OCI-LY3 (cell line): ENCODE results near the gene KANSL1.

ENCODE experiments used
- H2AFZ ChIP-seq: fragments of 200-600, 300-600 bp; shearing (Covaris generic); 2 replicates; pipeline ENCODE4 v1.6.0; 2014; ENCODE audit warnings: antibody characterized with exemption, low read depth, low read length
- H3K27ac ChIP-seq: fragments of 200-600, 300-600 bp; sonication (generic); 2 replicates; pipeline ENCODE4 v1.5.1; 2014; ENCODE audit warnings: mild to moderate bottlenecking, low read length, moderate library complexity, mixed read lengths
- H3K27me3 ChIP-seq: fragments of 200-600, 300-600 bp; sonication (generic); 2 replicates; pipeline ENCODE4 v1.6.1; 2014; ENCODE audit warnings: low read depth, low read length, mixed read lengths
- H3K36me3 ChIP-seq: fragments of 200-600, 300-600 bp; sonication (generic); replicated peaks from 2 replicates; pipeline ENCODE3; 2014; ENCODE audit warnings: low read depth, low read length, mixed read lengths
- H3K4me1 ChIP-seq: fragments of 300-600, 200-600 bp; sonication (generic); 2 replicates; pipeline ENCODE4 v1.6.1; 2014; ENCODE audit warnings: low read length, mixed read lengths
- H3K4me2 ChIP-seq: fragments of 200-600, 300-600 bp; sonication (generic); 2 replicates; pipeline ENCODE4 v1.6.1; 2014; ENCODE audit warnings: low read length, mixed read lengths
- H3K4me3 ChIP-seq: fragments of 300-600, 200-600 bp; sonication (generic); 2 replicates; pipeline ENCODE4 v1.5.1; 2014; ENCODE audit warnings: antibody characterized with exemption, mild to moderate bottlenecking, low read length, moderate library complexity
- H3K79me2 ChIP-seq: fragments of 300-600, 200-600 bp; shearing (Covaris generic); 2 replicates; pipeline ENCODE4 v1.6.1; 2014; ENCODE audit warnings: mild to moderate bottlenecking, low read length, mixed read lengths
- H3K9ac ChIP-seq: fragments of 300-600, 200-600 bp; shearing (Covaris generic); 2 replicates; pipeline ENCODE4 v1.6.0; 2014; ENCODE audit warnings: mild to moderate bottlenecking, low read length, moderate library complexity
- H3K9me3 ChIP-seq: fragments of 200-600, 300-600 bp; shearing (Covaris generic); 2 replicates; pipeline ENCODE4 v1.6.1; 2014; ENCODE audit warnings: low read length, mixed read lengths; ENCODE audit not compliant: insufficient read depth
- H4K20me1 ChIP-seq: fragments of 200-600, 300-600 bp; sonication (generic); 2 replicates; pipeline ENCODE4 v1.6.1; 2016; ENCODE audit warnings: low read length, mixed read lengths; ENCODE audit not compliant: insufficient read depth
- CTCF ChIP-seq: fragments of 200-600, 300-600 bp; sonication (generic); IDR thresholded peaks from 2 replicates; pipeline ENCODE4 v1.5.1; 2014; ENCODE audit warnings: antibody characterized with exemption, low read length, low read depth
- EZH2phosphoT487 ChIP-seq: fragments of 200-600 bp; shearing (Covaris generic); IDR thresholded peaks from 2 replicates; pipeline ENCODE4 v1.6.1; 2018; ENCODE audit warnings: antibody characterized with exemption, mixed run types, low read depth

Gene KANSL1

GRCh38 chr17:45986056-45986455, 207.2 kb downstream of the KANSL1 start:
- H3K36me3 ChIP-seq = no peaks in the 10 kb centered on the region
- H3K9ac ChIP-seq = no peak overlapping the region
- no peaks in the 10 kb centered on the region for H3K9me3 ChIP-seq
- H3K79me2 ChIP-seq = no peaks in the 10 kb centered on the region
- no peak overlapping the region for H3K4me2 ChIP-seq
- H2AFZ ChIP-seq = no peak overlapping the region
- no peak overlapping the region for H3K4me3 ChIP-seq
- H4K20me1 ChIP-seq = no peaks in the 10 kb centered on the region
- H3K27ac ChIP-seq = no peak overlapping the region
- TF ChIP-seq CTCF = no peak
- no peak for TF ChIP-seq EZH2phosphoT487
- no peaks in the 10 kb centered on the region for H3K27me3 ChIP-seq
- no peaks in the 10 kb centered on the region for H3K4me1 ChIP-seq

- no peaks in the 10 kb centered on the region for H3K4me1 ChIP-seq
- H3K9ac ChIP-seq = no peak overlapping the region
- no peaks in the 10 kb centered on the region for H3K9me3 ChIP-seq
- no peak overlapping the region for H3K4me3 ChIP-seq
- H3K27me3 ChIP-seq = 0 out of 2 replicates have a peak, but pooled peaks cover 4% of the 10 kb centered on the region
- TF ChIP-seq EZH2phosphoT487 = no peak
- TF ChIP-seq CTCF = no peak
- no peak overlapping the region for H3K4me2 ChIP-seq
- no peaks in the 10 kb centered on the region for H4K20me1 ChIP-seq
- no peak overlapping the region for H2AFZ ChIP-seq
- H3K27ac ChIP-seq = no peak overlapping the region
- no peaks in the 10 kb centered on the region for H3K79me2 ChIP-seq
- no peaks in the 10 kb centered on the region for H3K36me3 ChIP-seq
These were observed 207.8 kb downstream of the KANSL1 start for GRCh38 chr17:45985447-45985846.

- H3K27me3 ChIP-seq = 0 out of 2 replicates have a peak, but pooled peaks cover 4% of the 10 kb centered on the region
- TF ChIP-seq CTCF = no peak
- TF ChIP-seq EZH2phosphoT487 = no peak
- no peak overlapping the region for H2AFZ ChIP-seq
- H3K4me3 ChIP-seq = no peak overlapping the region
- no peak overlapping the region for H3K4me2 ChIP-seq
- H3K9ac ChIP-seq = no peak overlapping the region
- H3K79me2 ChIP-seq = no peaks in the 10 kb centered on the region
- no peaks in the 10 kb centered on the region for H3K36me3 ChIP-seq
- no peak overlapping the region for H3K27ac ChIP-seq
- no peaks in the 10 kb centered on the region for H3K4me1 ChIP-seq
- H3K9me3 ChIP-seq = no peaks in the 10 kb centered on the region
- H4K20me1 ChIP-seq = no peaks in the 10 kb centered on the region
These were observed 208.9 kb downstream of the KANSL1 start for GRCh38 chr17:45984368-45984767.

- Histone ChIP-seq H3K4me2 (no peak overlapping the region), H3K27me3 (0 out of 2 replicates have a peak, but pooled peaks cover 4% of the 10 kb centered on the region), H3K9ac (no peak overlapping the region)
These were observed 209.5 kb downstream of the KANSL1 start for GRCh38 chr17:45983614-45984310.

More at GRCh38 chr17:45983614-45984310, 209.5 kb downstream of the KANSL1 start:
- Histone ChIP-seq H3K4me1 (no peaks in the 10 kb centered on the region), H3K9me3 (no peaks in the 10 kb centered on the region), H2AFZ (no peak overlapping the region), H4K20me1 (no peaks in the 10 kb centered on the region), H3K79me2 (no peaks in the 10 kb centered on the region), H3K36me3 (no peaks in the 10 kb centered on the region), H3K27ac (no peak overlapping the region), H3K4me3 (no peak overlapping the region)
- TF ChIP-seq EZH2phosphoT487 = no peak
- TF ChIP-seq CTCF = no peak
